ENCODE results near the gene PTPN9.
"Not testable (repeated sequence)": the region's sequence is repeated elsewhere in the genome, so short reads cannot be mapped to it uniquely, and the experiment has no call there.

The PTPN9 gene

GRCh38 chr15:75594276-75594675, 15.2 kb upstream of the PTPN9 start:
- no peaks in the 10 kb centered on the region for H3K4me1 ChIP-seq (ENCODE audit: low read depth, poor library complexity, severe bottlenecking)
- no peak overlapping the region for H3K4me3 ChIP-seq (IDR thresholded peaks at IDR 0.05; ENCODE audit: insufficient read depth, low read depth, low read length)
- H3K79me2 ChIP-seq (ENCODE audit: insufficient read depth, low read depth): no peaks in the 10 kb centered on the region
- H3K27me3 ChIP-seq (ENCODE audit: insufficient read depth, low read depth): no peaks in the 10 kb centered on the region
- TF ChIP-seq CTCF (conservative IDR thresholded peaks at IDR 0.05; ENCODE audit: low read depth, low read length): no peak
- H3K9ac ChIP-seq: no peak overlapping the region
- no peaks in the 10 kb centered on the region for H4K20me1 ChIP-seq (ENCODE audit: insufficient read depth)
- H3K36me3 ChIP-seq (ENCODE audit: insufficient read depth): no peaks in the 10 kb centered on the region
- no peak overlapping the region for H3K27ac ChIP-seq
- H3K4me2 ChIP-seq: no peak overlapping the region
- no peak overlapping the region for H2AFZ ChIP-seq (ENCODE audit: low read depth)

DNA sequence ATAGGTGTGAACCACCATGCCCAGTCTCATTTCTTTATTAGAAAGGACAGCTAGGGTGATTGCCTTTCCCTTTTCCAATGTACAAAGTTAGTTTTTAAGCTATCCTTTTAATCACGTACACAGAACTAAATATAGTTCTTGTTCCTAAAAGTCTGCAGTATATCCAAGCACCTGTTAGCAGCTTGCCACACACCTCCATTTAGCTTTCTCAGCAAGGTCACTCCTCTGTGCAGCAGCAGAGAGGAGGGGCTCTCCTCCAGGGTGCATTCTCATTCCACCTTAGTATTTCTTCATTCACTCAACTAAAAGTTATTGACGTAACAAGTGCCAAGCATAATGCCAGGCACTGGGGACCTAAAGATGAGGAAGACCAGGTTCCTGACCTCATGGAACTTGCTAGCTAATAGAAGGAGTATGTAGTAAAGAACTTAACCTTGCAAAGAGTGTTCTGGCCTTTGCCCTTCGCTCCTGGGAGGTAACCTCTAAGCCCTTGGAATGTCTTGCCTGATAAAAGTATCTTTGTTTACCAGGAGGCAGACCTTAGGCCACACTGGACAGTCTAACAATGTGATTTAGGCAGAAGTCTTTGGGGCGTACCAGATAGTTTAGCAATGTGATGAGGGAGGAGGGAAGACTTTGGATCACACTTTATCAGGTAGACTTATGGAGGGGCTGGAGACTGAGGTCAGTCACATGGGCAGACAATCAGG, 12.7 kb upstream of the PTPN9 start:
- Histone ChIP-seq H3K27me3 (ENCODE audit: insufficient read depth, low read depth) (no peaks in the 10 kb centered on the region), H2AFZ (ENCODE audit: low read depth) (no peak overlapping the region), H3K79me2 (ENCODE audit: insufficient read depth, low read depth) (no peaks in the 10 kb centered on the region), H3K36me3 (ENCODE audit: insufficient read depth) (no peaks in the 10 kb centered on the region), H3K4me1 (ENCODE audit: low read depth, poor library complexity, severe bottlenecking) (no peaks in the 10 kb centered on the region), H4K20me1 (ENCODE audit: insufficient read depth) (no peaks in the 10 kb centered on the region), H3K9ac (no peak overlapping the region), H3K4me2 (no peak overlapping the region), H3K27ac (no peak overlapping the region), H3K4me3 (IDR thresholded peaks at IDR 0.05; ENCODE audit: insufficient read depth, low read depth, low read length) (no peak overlapping the region)
- TF ChIP-seq CTCF (conservative IDR thresholded peaks at IDR 0.05; ENCODE audit: low read depth, low read length): no peak

GRCh38 chr15:75590239-75590638, 11.1 kb upstream of the PTPN9 start:
- Histone ChIP-seq H3K36me3 (ENCODE audit: insufficient read depth) (no peaks in the 10 kb centered on the region), H3K9ac (no peak overlapping the region), H3K4me2 (no peak overlapping the region), H3K79me2 (ENCODE audit: insufficient read depth, low read depth) (no peaks in the 10 kb centered on the region), H3K4me1 (ENCODE audit: low read depth, poor library complexity, severe bottlenecking) (no peaks in the 10 kb centered on the region), H4K20me1 (ENCODE audit: insufficient read depth) (no peaks in the 10 kb centered on the region), H3K27ac (no peak overlapping the region), H3K27me3 (ENCODE audit: insufficient read depth, low read depth) (no peaks in the 10 kb centered on the region), H2AFZ (ENCODE audit: low read depth) (no peak overlapping the region), H3K4me3 (IDR thresholded peaks at IDR 0.05; ENCODE audit: insufficient read depth, low read depth, low read length) (no peak overlapping the region)
- TF ChIP-seq CTCF (conservative IDR thresholded peaks at IDR 0.05; ENCODE audit: low read depth, low read length): no peak

GRCh38 chr15:75589071-75589470, 10.0 kb upstream of the PTPN9 start:
- H3K27ac ChIP-seq: no peak overlapping the region
- H3K27me3 ChIP-seq (ENCODE audit: insufficient read depth, low read depth): no peaks in the 10 kb centered on the region
- no peak overlapping the region for H3K4me2 ChIP-seq
- no peaks in the 10 kb centered on the region for H3K79me2 ChIP-seq (ENCODE audit: insufficient read depth, low read depth)
- no peaks in the 10 kb centered on the region for H4K20me1 ChIP-seq (ENCODE audit: insufficient read depth)
- no peak overlapping the region for H3K9ac ChIP-seq
- H3K4me3 ChIP-seq (IDR thresholded peaks at IDR 0.05; ENCODE audit: insufficient read depth, low read depth, low read length): no peak overlapping the region
- H3K36me3 ChIP-seq (ENCODE audit: insufficient read depth): no peaks in the 10 kb centered on the region
- no peaks in the 10 kb centered on the region for H3K4me1 ChIP-seq (ENCODE audit: low read depth, poor library complexity, severe bottlenecking)
- no peak overlapping the region for H2AFZ ChIP-seq (ENCODE audit: low read depth)
- TF ChIP-seq CTCF (conservative IDR thresholded peaks at IDR 0.05; ENCODE audit: low read depth, low read length): no peak

- H2AFZ ChIP-seq (ENCODE audit: low read depth); H3K4me1 ChIP-seq (ENCODE audit: low read depth, poor library complexity, severe bottlenecking); H3K27ac ChIP-seq; H3K4me3 ChIP-seq (IDR thresholded peaks at IDR 0.05; ENCODE audit: insufficient read depth, low read depth, low read length); H3K27me3 ChIP-seq (ENCODE audit: insufficient read depth, low read depth); H3K79me2 ChIP-seq (ENCODE audit: insufficient read depth, low read depth); H3K9ac ChIP-seq; H4K20me1 ChIP-seq (ENCODE audit: insufficient read depth); H3K36me3 ChIP-seq (ENCODE audit: insufficient read depth); H3K4me2 ChIP-seq: not testable (repeated sequence)
Measured at GRCh38 chr15:75586422-75586821, 7.3 kb upstream of the PTPN9 start.
